Kidney epithelial cell (primary cell): Measurements from ENCODE around the gene NEK6. TPM values are rescaled to one million over a fixed set of nuclear protein-coding genes. Genes with fewer than 3 reads are reported as not detected.

Source experiments
- DNase-seq: peaks from one replicate; pipeline ENCODE4 v3.0.0-alpha.2; 2010; ENCODE audit warnings: low read depth
- H3K27me3 ChIP-seq: 2 replicates; pipeline ENCODE4 v1.6.0; 2011; ENCODE audit warnings: low read length; ENCODE audit not compliant: control insufficient read depth, insufficient read depth
- H3K36me3 ChIP-seq: 2 replicates; pipeline ENCODE4 v1.5.1; 2011; ENCODE audit warnings: low read length; ENCODE audit not compliant: control insufficient read depth, insufficient read depth
- H3K4me3 ChIP-seq: 2 replicates; pipeline ENCODE4 v1.5.1; 2011; ENCODE audit warnings: low read depth, mild to moderate bottlenecking, control low read depth, low read length
- CTCF ChIP-seq: IDR thresholded peaks from 2 replicates; pipeline ENCODE4 v1.5.1; 2011; ENCODE audit warnings: mild to moderate bottlenecking, moderate library complexity, low read length, control low read depth, inconsistent platforms; ENCODE audit not compliant: insufficient read depth, poor library complexity, severe bottlenecking
- total RNA-seq: library from RNA; depleted of rRNA; stranded (reverse); fragments of >200 nt; gene quantifications from 2 replicates; pipeline ENCODE4 v1.2.3, GENCODE V29; 2015

The NEK6 gene
- total RNA-seq: 17.8 and 22.7 TPM in 2 replicates

GRCh38 chr9:124257844-124258606, at the start of gene NEK6:
Gene NEK6 (plus strand): TSS chr9:124257949. CDS start chr9:124301965, 44,016 bp downstream.
- DNase-seq: no peak
- H3K27me3 ChIP-seq: no peaks in the 10 kb centered on the region
- TF ChIP-seq CTCF: no peak
- peak within 1 kb of the TSS; percentile 89 for H3K4me3 ChIP-seq
- H3K36me3 ChIP-seq: no peaks in the 10 kb centered on the region

GRCh38 chr9:124208571-124208970, 49.2 kb upstream of the NEK6 start:
- H3K4me3 ChIP-seq: no peak overlapping the region
- no peaks in the 10 kb centered on the region for H3K36me3 ChIP-seq
- no peak for DNase-seq
- no peak for TF ChIP-seq CTCF
- H3K27me3 ChIP-seq: no peaks in the 10 kb centered on the region

GRCh38 chr9:124209279-124209678, 48.5 kb upstream of the NEK6 start:
- no peak for TF ChIP-seq CTCF
- no peak for DNase-seq
- Histone ChIP-seq H3K27me3 (no peaks in the 10 kb centered on the region), H3K4me3 (no peak overlapping the region), H3K36me3 (no peaks in the 10 kb centered on the region)

GRCh38 chr9:124209774-124210173, 48.0 kb upstream of the NEK6 start:
- Histone ChIP-seq H3K27me3 (no peaks in the 10 kb centered on the region), H3K4me3 (no peak overlapping the region), H3K36me3 (no peaks in the 10 kb centered on the region)
- no peak for DNase-seq
- no peak for TF ChIP-seq CTCF

- DNase-seq: no peak
- no peak overlapping the region for H3K4me3 ChIP-seq
- TF ChIP-seq CTCF: no peak
- no peaks in the 10 kb centered on the region for H3K36me3 ChIP-seq
- no peaks in the 10 kb centered on the region for H3K27me3 ChIP-seq
Observed at GRCh38 chr9:124210697-124211096, 47.1 kb upstream of the NEK6 start.
